ENCODE results near the gene ADAMTS12.
A peak's percentile ranks its signal among the peaks of the same experiment; 100 is the strongest.
"Not testable (repeated sequence)": the region's sequence is repeated elsewhere in the genome, so short reads cannot be mapped to it uniquely, and the experiment has no call there.

Gene ADAMTS12

GRCh38 chr5:33592245-33592644 lies 299.5 kb downstream of the ADAMTS12 start:
- no peak for DNase-seq (ENCODE audit: low read depth, low spot score)

GRCh38 chr5:33588654-33589372 lies 303.0 kb downstream of the ADAMTS12 start:
- DNase-seq (ENCODE audit: low read depth, low spot score), result no peak

DNA sequence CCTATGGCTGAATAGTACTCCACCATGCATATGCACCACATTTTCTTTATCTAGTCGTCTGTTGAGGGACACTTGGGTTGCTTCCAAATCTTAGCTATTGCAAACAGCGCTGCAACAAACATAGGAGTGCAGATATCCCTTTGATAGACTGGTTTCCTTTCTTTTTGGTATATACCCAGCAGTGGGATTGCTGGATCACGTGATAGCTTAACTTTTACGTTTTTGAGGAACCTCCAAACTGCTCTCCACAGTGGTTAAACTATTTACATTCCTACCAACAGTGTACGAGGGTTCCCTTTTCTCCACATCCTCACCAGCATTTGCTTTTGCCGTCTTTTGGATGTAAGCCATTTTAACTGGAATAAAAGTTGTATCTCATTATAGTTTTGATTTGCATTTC lies 308.5 kb downstream of the ADAMTS12 start:
- no peak for DNase-seq (ENCODE audit: low read depth, low spot score)

DNA sequence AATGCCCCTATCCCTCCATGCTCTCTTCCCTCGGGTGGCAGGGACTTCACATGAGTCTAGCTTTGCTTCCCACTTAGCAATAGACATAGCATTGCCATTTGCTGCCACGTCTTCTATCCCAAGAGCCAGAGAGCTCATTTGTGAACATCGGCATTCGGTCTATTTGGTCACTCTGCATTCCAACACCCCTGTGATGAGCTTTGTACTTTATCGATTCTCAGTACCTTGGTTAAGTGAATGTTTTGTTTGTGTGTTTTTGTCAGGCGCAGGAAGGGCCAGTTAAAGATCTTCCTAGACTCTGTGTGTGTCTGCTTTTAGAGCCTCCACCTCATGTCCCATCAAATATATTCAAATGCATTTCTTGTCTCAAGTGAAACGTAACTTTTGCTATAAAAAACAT lies 309.4 kb downstream of the ADAMTS12 start:
- DNase-seq (ENCODE audit: low read depth, low spot score), result no peak

DNA sequence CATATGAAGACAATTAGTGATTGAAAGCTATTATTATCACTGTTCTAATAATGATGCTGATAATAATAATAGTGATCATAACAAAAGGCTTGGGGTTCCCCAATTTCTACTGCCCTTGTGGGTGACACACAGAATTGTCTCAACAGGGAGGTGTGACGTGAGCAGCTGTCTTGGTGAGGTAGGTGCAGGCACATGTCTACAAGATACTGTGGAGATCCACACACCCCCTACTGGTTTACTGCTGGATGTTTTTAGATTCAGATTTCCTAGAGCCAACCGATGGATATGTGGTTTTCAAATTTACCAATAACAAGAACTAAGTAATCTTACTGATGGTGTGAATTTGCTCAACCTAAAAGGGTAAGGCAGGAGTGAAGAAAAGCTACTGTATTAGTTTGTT lies 312.0 kb downstream of the ADAMTS12 start:
- no peak for DNase-seq (ENCODE audit: low read depth, low spot score)

- no peak for DNase-seq (ENCODE audit: low read depth, low spot score)
Observed at GRCh38 chr5:33579152-33579551, 312.6 kb downstream of the ADAMTS12 start.

- no peak for DNase-seq (ENCODE audit: low read depth, low spot score)
Observed at GRCh38 chr5:33576726-33577590, 314.8 kb downstream of the ADAMTS12 start.

- DNase-seq (ENCODE audit: low read depth, low spot score), result no peak
Observed at GRCh38 chr5:33565324-33565723, 326.5 kb downstream of the ADAMTS12 start.

DNA sequence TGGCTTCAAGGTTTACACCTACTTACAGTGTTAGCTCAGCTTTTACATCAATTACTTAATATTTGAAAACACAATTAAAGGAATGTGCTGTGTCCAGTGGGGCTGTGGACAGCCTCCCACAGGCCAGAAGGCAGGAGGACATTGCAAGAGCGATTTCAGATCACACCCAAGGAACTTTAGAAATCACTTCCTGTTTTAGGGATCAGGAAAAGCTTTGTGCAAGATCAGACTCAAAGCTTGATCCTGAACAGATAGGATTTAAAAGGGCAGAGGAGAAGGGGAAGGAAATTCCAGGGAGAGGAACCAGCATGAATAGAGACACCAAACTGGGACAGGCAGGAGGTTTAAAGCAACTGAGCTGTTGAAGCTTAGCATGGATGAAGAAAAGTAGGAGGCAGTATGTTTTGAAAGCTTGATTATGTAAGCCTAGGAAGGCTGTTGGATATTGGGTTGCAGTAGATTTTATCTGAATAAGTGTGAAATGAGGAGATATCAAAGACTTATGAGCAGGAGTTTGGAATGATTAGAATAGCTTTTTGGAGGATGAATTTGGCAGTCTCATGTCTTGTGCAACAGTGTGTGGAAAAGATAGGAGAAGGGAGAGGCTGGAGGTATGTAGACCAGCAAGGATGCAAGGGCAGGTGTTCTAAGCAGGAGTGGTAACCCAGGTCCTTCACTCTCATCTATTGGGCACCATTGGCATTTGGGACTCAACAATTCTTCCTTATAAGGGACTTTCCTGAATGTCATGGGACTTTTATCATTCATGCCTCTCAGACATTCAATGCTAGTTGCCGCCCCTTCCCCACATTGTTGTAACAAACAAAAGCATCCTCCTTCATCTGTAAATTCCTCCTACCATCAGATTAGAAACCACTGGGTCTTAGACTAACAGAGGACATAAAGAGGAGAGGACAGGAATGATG lies 327.5 kb downstream of the ADAMTS12 start:
- peak; percentile 48 for DNase-seq (ENCODE audit: low read depth, low spot score)

GRCh38 chr5:33563530-33563929 lies 328.3 kb downstream of the ADAMTS12 start:
- no peak for DNase-seq (ENCODE audit: low read depth, low spot score)

- no peak for DNase-seq (ENCODE audit: low read depth, low spot score)
Observed at GRCh38 chr5:33558489-33558888, 333.3 kb downstream of the ADAMTS12 start.

- DNase-seq (ENCODE audit: low read depth, low spot score), result no peak
Observed at GRCh38 chr5:33557605-33558004, 334.2 kb downstream of the ADAMTS12 start.

DNA sequence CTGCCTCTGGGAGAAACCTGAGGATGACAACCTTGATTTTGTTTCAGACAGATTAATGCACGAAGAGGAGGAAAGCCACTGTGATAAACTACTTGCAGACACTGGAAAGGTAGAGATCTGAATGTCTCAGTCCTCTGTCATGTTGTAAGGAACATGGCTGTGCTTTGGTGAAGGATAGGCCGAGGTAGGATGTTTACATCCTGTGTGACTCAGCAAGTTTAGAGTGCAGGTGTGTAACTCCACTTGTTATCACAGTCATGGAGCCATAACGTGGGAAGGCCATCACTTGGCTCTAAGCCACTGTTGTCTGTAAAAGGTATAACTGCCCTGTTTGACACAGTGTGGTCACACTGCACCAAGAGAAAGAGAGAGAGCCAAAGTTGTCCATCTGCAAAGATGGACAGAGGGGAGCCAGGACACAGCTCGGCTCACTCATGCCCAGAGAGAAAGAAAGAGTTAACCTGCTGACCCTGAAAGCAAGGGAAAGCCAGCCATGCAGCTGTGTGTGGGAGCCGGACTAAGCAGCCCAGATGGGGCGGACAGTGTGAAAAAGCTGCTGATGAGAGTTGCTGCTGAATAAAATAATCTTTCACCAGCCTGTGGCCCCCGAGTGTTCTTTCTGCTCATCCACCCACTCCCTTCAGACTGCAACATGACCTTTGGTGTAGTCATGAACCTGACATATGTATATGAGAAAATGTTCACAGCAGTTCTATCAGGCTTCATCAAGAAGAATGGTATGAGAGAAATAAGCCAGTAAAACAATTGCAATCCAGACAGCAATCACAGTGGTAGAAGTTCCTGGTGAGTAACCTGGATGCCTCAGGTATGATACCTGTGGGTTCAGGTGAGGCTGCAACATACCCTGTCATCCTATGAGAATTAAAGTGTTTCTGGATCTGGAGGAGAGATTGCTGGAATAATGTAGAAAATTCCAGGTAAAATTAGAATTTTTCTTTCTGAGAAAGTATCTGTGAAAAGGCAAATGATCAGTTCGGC lies 335.2 kb downstream of the ADAMTS12 start:
- DNase-seq (ENCODE audit: low read depth, low spot score), result no peak

DNA sequence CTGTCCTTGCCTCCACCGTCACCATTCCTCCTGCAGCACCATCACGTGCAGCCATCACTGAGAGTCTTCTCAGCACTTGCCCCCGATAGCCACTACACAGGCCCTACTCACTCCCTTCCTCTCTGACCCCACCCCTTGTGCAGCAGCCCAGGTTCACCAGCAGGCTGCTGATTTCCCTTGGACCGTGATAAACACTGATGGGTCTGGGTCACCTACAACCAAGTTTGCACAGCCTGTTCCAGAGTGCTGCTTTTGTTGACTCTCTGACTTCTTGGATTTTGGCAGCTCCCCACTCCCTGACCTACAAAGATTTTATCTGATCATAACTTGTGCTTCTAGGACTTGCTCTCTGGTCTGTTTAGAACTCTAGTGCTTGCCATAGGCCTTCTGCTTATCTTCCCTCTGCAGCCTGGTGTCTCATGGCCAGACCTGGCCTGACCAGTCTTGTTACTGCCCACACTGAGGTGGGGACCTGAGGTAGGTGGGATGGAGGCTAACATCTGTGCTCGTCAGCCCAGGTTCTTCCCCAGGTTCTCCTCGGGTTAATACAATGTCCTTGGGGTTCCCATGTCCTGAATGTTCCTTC lies 341.7 kb downstream of the ADAMTS12 start:
- DNase-seq (ENCODE audit: low read depth, low spot score), result no peak

DNA sequence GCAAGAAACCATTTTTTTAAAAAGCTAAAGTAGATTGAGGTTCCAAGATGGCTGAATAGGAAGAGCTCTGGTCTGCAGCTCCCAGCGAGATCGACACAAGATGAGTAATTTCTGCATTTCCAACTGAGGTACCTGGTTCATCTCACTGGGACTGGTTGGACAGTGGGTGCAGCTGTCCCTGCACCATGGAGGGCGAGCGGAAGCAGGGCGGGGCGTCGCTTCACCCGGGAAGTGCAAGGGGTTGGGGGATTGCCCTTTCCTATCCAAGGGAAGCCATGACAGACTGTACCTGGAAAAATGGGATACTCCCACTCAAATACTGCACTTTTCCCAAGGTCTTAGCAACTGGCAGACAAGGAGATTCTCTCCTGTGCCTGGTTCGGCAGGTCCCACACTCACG lies 352.0 kb downstream of the ADAMTS12 start:
- not testable (repeated sequence) for DNase-seq (ENCODE audit: low read depth, low spot score)

GRCh38 chr5:33539212-33539611 lies 352.6 kb downstream of the ADAMTS12 start:
- DNase-seq (ENCODE audit: low read depth, low spot score), result no peak

GRCh38 chr5:33538201-33538600 lies 353.6 kb downstream of the ADAMTS12 start:
- DNase-seq (ENCODE audit: low read depth, low spot score), result no peak

GRCh38 chr5:33537240-33537639 lies 354.6 kb downstream of the ADAMTS12 start:
- DNase-seq (ENCODE audit: low read depth, low spot score), result no peak

GRCh38 chr5:33536802-33537201 lies 355.0 kb downstream of the ADAMTS12 start:
- no peak for DNase-seq (ENCODE audit: low read depth, low spot score)

DNA sequence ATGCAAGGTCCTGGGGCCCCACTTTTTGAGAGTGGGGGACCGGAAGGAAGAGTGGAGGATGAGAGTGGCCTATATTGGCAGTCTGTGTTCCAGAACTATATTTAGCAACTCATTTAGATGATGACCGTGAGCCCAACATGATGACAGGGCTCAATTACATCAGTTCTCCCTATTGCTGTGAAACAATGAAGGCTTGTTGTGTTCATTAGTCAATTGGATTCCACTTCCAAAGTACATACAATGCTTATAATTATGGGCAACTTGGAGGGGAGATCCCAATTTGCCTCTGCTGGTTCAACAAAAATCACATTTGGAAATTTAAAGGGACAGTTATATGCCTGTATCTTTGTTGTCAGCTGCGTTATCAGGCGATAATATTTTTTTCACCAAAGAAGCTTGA lies 360.0 kb downstream of the ADAMTS12 start:
- no peak for DNase-seq (ENCODE audit: low read depth, low spot score)

DNA sequence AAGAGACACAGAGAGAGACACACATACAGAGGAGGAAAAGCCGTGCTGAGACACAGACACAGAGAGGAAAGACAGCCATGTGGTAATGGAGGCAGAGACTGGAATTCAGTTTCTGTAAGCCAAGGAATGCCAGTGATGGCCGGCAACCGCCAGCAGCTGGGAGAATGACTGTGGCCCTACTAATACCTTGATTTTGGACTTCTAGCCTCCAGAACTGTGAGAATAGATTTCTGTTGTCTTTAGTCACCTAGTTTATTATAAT lies 360.8 kb downstream of the ADAMTS12 start:
- no peak for DNase-seq (ENCODE audit: low read depth, low spot score)

Data from iPS DF 19.7 (cell line).